ENCODE data around the gene PTDSS2.

Gene PTDSS2

DNA sequence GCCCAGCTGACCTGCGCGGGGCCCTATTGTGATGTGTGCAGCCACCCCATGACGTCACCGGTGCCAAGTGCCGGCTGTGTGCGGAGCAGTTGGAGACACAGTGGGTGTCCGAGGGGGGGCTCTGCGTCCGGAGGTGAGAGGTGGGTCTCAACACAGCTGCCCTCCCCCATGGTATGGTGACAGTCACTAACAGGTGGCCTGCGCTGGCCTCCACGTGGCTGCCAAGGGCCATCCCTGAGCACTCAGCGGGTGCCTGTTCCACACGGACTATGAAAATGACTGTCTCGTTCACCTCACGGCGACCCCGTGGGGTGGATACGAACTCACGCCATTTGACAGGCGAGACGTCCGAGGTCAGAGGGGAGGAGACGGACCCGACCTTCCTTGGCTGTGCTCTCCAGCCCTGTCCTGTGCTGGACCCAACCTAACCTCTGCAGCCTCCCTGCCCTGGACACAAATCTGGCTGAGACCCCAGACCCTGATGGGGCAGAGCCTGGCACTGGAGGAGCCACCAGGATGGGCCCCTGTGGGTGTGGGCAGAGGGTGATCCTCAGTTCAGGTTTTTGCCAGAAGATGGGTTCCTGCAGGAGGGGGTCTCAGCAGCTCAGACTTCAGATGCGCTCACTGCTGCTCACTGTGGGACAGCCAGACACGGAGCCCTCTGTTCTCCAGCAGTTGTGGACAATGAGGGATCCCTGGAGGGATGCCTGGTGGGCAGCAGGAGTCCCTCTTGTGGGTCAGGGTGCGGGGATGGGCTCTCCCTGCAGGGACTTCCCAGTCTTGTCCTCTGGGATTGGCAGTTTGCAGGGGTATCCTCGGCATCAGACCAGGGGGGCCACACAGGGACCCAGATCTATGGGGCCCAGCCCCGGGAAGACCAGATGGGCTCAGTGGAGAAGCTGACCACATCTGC lies 79.0 kb downstream of the PTDSS2 start:
- no peak for TF ChIP-seq CTCF (conservative IDR thresholded peaks at IDR 0.05; ENCODE audit: low read length)
- no peak overlapping the region for H3K4me3 ChIP-seq (ENCODE audit: low read length)
- DNase-seq (ENCODE audit: low read depth): no peak

DNA sequence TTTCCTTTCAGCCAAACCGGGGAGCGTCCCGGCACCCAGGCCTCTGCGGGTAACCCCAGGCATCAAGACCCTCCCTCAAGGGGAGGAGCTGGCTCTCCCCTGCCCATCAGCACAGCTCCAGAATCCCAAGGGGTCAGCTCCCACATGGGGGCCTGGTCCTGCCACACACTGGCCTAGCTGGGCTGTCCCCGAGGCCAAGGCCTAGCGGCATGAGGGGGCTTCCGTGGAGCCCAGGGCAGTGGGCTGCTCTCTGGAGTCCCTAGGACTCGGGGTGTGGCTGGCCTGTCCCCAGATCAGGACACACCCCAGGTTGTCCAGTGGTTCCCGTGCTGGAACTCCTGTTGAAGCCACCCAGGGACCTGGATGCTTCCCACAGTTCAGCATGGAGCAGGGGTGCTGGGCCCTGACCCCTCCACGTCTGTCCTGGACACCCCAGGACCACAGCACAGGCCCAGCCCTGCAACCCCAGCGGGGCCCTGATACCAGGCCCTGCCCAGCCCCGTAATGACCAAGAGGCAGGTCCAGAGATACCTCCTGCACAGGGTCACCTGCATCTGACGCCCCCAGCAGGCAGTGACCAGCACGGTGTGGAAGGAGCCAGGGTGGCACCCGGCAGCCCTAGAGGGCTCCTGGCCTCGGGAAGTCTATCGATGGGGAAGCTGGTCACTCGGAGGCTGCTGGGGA lies 79.8 kb downstream of the PTDSS2 start:
- DNase-seq (ENCODE audit: low read depth): no peak
- TF ChIP-seq CTCF (conservative IDR thresholded peaks at IDR 0.05; ENCODE audit: low read length): no peak
- no peak overlapping the region for H3K4me3 ChIP-seq (ENCODE audit: low read length)

- TF ChIP-seq CTCF (conservative IDR thresholded peaks at IDR 0.05; ENCODE audit: low read length): no peak
- H3K4me3 ChIP-seq (ENCODE audit: low read length): no peak overlapping the region
- no peak for DNase-seq (ENCODE audit: low read depth)
These were observed 81.1 kb downstream of the PTDSS2 start for GRCh38 chr11:530960-531831.

DNA sequence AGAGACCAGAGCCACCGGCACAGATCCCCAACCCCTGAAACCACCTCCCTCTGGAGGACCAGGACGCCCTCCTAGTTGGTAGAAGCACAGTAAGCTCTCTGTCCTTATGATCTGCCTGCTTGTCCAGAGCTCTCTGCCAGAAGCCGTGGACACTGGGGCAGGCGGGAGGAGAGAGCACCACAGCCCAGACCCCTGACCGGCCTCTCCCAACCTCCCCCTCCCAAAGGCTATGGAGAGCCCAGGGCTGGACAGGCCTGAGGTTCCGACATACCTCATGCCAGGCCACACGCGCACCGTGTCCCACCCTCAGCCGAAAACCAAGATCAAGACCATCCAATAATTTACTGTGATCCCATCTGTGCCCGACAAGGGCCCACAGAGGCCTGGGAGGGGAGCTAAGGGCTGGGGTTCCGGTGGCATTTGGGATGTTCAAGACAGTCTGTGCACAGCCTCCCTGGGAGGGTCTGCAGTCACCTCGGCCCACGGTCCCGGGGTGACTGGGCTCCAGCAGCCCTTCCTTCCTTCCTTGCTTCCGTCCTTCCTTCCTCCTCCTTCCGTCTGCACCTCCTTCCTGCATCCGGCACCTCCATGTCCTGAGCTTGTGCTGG lies 81.9 kb downstream of the PTDSS2 start:
- no peak for TF ChIP-seq CTCF (conservative IDR thresholded peaks at IDR 0.05; ENCODE audit: low read length)
- no peak for DNase-seq (ENCODE audit: low read depth)

GRCh38 chr11:532527-532985 lies 82.5 kb downstream of the PTDSS2 start:
- no peak for TF ChIP-seq CTCF (conservative IDR thresholded peaks at IDR 0.05; ENCODE audit: low read length)
- H3K4me3 ChIP-seq (ENCODE audit: low read length): no peak overlapping the region

More for the DNA sequence above, 81.9 kb downstream of the PTDSS2 start:
- no peak overlapping the region for H3K4me3 ChIP-seq (ENCODE audit: low read length)

DNA sequence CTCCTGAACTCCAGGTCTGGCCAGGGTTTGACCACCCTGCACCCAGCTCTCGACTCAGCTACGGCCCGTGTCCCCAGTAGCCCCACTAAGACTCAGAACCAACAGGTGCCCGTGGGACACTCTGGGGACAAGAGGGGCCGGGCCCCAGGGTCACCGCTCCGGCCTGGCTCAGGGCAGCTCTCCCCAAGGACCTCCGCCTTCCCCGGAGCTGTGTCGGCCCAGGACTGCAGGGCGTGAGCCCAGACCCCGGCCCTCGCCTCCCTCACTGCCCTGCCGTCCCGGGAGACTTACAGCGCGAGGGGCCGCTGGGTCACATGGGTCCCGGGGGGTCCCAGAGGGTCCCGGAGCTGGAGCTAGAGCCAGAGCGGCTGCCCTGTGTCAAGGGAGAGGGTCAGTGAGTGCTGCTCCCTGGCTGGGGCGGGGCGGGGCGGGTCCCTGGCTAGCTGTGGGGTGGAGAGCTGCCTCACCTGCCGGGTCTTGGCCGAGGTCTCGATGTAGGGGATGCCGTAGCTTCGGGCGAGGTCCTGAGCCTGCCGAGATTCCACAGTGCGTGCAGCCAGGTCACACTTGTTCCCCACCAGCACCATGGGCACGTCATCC lies 83.0 kb downstream of the PTDSS2 start:
- no peak for TF ChIP-seq CTCF (conservative IDR thresholded peaks at IDR 0.05; ENCODE audit: low read length)
- H3K4me3 ChIP-seq (ENCODE audit: low read length): no peak overlapping the region
- DNase-seq (ENCODE audit: low read depth): no peak

More at GRCh38 chr11:532527-532985, 82.5 kb downstream of the PTDSS2 start:
- DNase-seq (ENCODE audit: low read depth): no peak

Data from AG10803 (cell line).